Hypothalamus (tissue), 51 donors: ENCODE results near the gene MESD.
A peak's percentile ranks its signal among the peaks of the same experiment; 100 is the strongest.

Experiments
- DNase-seq, 51 donors: peaks; one replicate each; lab custom pipeline; 2025; lab: John Stamatoyannopoulos, UW

The MESD gene

DNA sequence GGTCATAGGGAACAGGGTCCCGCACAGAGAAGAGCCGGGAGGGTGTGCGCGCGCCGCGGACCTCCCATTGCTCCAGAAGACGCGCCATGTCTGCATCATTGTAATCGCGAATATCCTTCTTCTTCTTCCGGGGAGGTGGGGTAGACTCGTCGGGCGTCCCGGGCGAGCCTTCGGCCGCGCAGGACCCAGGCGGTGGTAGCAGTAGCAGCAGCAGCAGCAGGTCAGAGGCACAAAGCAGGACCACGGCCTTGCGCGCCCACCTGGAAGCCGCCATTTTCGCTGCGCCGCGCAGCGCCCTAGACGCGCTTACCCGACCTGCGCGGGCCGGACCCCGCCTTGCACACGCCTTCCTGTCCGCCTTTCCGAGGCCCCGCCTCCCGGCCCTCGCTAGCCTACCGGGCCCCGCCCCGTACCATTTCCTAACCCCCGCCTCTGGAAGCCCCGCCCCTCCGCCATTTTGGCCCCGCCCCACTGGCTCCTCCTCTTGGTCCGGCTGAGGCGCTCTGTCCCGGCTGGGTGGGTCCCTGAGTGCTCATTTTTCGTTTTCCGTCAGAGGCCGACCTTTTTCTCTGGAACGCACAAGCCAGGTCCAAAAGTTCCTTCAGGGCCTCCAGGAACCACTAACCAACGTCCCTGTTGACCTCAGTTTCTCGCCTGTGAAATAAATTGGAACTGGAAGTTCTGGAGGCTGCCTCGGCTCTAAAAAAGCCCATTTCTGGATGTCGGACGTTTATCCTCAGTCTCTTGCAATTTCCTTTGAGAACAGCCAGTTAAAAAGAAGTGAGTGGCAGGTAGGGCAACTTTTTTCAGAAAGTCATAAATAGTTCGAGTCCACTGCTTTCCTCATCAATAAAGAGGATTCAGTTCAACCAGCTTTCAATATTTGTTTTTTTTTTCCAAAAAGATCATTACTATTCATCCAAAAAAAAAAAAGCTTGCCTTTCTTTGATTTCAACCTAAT is at the start of gene MESD:
Gene MESD, minus strand, starts transcription at position 302 of the 961 bp plus-strand sequence. Its CDS starts 28 bp downstream, at position 274.
- peak; percentile 71 to 99 (median 94) for DNase-seq

DNA sequence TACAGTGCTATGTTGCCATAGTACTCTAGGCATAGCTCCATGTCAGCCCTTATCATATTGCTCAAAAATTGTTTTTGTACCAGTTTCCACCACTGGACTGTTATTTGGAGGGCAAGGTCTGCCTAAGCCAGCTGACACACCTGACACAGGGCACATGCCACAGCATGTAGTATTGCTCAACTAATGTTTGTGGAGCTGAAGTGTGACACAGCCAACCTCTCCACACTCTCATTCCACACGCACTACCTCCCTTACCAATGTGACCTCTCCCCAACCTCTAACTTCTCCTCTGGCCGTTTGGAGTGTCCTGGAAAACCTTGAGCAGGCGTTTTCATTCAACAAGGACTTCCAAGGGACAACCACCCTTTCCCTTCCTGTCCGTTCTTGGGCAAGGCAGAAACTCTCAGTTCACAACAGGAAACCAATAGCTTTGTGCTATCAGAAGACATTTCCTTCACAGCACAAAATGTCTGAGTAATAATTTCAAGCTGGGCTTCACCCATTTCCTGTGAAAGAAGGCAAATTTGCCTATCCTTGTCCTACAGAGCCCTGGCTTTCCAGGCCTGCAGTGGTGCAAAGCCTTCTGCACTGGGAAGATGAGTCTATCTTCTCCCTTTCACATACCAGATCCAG is 49.5 kb upstream of the MESD start:
- no peak for DNase-seq

DNA sequence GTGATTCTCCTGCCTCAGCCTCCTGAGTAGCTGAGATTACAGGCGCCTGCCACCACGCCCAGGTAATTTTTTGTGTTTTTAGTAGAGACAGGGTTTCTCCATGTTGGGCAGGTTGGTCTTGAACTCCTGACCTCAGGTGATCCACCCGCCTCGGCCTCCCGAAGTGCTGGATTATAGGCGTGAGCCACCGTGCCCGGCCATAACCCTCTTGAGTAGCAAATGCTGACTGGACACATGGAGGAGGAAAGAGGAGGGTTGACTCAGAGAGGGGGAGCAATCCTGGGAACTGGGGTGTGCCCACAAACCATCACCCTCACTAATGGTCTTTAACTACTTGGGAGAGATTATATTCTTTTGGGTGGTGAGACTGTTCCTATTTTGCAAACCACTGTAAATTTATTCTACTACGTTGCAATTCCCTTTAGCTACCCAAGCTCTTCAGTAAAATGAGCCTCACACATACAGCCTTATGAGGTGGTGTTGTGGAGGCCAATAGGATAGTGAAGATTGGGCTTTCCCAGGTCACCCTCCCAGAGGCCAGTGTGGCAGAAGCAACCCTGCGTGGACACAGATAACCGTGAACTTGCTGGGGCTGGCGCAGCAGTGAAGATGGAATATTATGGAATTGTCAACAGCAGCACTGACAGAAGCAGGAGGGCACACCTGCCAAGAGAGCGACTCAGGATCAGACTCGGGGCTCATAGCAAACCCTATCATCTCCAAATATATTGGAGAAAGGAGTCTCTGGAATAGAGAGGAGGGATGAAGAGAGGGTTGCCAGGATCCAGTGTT is 48.5 kb upstream of the MESD start:
- no peak for DNase-seq

DNA sequence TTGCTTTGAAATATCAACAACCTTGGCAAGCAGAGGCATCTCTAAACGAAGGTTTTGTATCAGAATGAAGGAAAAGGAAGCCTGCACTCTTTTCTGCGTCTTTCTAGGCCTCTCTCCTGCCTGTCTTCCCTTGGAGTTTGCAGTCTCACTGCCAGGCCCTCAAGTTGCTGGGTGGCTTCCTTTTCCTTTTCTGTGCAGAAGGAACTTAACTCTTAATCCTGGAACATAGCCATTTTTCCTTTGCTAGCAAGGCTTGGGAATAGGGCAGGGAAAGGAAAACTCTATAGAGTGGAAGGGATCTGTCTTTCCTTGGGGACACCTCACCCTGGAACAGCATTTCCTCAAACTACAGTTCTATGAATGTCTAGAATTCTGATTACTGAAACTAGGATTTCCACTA is 43.9 kb upstream of the MESD start:
- no peak for DNase-seq

DNA sequence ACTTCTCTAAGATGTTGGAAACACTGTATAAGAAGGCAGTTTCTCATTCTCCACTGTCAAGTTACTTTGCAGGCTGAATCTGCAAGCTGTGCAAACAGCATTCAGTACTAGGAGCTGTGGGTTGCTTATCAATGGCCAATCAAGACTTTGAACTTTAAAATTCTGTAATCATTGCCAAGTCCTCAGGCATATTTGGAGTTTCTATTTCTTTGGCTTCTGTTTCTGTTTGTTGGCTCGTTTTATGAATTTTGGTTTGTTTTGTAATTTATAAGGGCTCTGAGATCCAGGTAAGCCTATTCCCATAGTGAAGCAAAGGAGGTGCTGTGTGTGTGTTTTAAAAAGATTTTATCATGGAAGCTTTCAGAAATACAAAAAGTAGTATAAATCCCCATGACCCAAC is 43.2 kb upstream of the MESD start:
- no peak for DNase-seq

DNA sequence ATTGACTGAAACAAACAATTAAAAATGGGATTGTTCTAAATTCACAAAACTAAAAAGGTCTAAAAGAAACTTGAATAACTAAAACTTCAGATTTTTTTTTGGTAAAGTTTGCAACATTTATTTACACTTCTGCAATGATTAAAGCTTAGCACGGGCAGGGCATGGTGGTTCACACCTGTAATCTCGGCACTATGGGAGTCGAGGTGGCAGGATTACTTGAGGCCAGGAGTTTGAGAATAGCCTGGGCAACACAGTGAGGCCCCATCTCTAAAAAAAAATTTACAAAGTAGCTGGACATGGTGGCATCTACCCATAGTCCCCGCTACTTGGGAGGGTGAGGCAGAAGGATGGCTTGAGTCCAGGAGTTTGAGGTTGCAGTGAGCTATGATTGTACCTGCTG is 42.7 kb upstream of the MESD start:
- DNase-seq = no peak

DNA sequence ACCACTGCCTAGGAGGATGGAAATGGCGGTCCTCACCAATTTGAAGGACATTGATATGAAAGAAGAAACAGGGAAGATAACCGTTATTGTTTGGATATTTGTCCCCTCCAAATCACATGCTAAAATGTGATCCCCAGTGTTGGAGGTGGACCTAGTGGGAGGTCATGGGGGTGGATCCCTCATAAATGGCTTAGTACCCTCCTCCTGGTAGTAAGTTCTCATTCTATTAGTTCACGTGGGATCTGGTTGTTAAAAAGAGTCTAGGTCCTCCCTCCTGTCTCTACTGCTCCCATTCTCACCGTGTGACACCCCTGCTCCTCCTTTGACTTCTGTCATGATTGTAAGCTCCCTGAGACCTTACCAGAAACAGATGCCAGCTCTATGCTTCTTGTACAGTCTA is 41.6 kb upstream of the MESD start:
- no peak for DNase-seq

DNA sequence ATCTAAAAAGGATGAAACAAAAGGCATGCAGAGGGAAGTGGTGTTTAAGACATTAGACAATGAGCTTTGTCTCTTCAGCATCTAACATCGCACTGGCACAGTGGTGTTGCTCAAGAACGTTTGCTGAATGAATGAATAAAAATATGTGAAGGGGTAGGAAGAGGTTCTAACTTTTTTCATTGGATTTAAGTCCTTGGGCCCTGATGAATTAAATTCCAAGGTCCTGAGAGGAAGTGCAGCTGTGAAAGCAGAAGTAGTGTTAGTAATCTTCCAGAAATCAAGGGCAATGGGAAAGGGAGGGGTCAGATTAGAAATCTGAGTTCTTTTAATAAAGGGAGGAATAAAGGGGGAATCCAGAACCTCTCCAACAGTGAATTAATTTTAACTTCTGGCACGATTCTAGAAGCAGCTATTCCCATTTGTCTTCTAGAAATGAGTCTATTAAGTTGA is 40.7 kb upstream of the MESD start:
- DNase-seq = no peak

DNA sequence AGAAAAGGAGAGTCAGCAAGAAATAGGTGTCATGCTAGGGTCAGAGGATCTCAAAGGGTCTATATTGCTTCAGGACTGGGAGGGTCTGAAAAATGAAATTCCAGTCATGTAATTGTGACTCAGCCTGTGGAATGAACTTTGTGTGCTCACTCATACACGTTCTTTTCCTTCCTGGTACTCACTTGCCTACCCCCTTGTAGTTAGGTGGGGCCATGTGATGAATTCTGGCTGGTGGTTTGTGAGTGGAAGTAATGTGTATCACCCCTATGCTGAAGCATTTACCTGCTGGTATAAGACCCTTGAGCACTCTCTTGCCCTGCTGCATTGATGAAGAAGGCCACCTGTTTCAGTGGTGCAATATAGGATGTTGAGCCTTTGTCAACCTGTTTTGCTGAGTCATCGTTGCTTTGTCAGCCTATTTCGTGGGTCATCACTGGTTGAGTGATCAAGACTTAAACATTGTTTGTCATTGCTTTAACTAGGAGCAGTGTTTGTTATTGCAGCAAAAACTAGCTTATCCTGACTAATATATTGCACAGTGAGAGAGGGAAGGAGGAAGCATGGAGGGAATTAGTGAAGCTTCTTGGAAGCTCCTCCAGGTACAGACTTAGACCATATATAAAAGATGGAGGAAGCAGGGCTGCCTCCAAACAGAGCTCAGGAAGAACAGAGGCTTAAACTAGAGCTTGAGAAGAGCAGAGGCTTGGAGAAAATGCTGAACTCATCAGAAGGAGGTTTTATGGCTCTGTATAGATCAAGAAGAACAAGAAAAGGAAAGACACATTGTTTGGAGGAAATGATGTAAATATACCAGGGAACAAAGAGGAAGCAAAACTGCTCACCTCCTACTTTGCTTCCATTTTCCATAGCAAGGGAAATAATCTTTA is 40.0 kb upstream of the MESD start:
- DNase-seq = no peak

DNA sequence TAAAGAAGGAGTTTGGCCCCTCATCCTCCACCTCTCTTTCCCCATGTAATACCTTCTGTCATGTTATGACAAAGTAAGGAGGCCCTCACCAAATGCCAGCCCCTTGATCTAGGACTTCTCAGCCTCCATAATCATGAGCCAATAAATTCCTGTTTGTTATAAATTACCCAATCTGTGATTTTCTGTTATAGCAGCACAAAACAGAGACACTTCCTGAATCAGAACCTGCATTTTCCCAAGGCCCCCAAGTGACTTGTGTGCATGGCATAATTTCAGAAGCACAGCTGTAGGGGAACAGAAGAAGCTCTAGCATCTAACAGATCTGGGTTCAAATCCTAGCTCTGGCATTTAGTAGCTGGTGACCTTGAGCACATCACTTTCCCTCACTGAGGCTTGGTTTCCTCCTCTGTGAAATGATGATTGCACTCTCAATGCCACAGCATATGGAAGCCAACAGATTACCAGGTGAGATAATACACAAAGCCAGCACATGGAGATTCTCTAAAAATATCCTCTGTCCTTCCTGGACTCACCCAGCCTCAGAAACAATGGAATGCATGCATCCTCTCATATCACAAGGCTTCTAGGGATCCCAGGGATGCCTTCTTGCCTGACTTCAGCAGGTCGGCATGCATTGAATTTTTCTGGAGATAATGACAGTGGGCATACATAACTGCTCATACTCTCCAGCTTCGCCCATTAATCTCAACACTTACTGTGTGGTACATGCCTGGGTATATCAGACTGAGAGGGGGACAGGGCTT is 37.4 kb upstream of the MESD start:
- DNase-seq = no peak

DNA sequence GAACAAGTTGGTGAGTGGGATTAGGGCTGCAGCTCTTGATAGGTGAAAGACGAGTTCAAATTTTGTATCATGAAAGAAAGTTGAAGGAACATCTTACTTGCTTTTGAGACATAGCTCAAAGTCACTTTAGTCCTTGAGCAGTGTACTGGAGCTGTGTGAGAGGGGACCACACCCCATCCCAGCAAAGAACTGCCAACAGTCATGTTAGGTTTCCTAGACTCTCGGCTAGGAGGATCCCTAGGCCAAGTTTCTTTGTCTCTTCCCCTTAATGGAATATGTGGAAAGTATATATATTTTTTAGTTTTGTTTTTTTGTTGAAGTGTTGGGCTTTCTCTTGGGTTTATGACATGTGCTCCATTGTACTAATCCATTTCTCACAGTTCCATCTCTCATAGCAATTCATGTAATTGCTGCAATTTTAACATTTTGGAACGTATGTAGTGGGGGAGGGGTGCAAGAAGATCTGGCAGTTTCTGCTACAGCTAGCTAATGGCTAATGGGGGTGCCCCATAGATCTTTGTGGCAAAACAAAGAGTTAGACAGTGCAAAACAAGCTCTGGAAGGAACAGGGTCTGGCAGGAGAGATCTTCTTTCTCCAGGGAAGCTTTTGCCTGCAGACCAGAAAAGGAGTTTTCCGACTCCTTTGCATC is 36.2 kb upstream of the MESD start:
- no peak for DNase-seq

DNA sequence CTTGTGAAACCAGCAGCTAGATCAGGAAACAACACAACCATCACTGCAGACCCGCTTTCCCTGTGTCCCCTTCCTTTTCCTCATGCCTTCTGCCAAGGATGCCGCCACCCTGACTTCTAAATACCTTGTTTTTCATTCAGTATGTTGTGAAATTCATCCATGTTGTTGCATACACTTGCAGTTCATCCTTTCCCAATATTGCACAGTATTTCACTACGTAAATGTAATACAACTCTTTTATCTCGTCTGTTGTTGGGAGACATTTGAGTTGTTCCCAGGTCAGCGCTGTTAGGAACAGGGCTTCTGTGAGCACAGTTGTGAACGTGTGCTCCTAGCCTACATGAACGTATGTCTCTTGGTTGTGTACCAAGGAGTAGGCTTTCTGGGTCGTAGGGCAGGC is 35.3 kb upstream of the MESD start:
- no peak for DNase-seq

DNA sequence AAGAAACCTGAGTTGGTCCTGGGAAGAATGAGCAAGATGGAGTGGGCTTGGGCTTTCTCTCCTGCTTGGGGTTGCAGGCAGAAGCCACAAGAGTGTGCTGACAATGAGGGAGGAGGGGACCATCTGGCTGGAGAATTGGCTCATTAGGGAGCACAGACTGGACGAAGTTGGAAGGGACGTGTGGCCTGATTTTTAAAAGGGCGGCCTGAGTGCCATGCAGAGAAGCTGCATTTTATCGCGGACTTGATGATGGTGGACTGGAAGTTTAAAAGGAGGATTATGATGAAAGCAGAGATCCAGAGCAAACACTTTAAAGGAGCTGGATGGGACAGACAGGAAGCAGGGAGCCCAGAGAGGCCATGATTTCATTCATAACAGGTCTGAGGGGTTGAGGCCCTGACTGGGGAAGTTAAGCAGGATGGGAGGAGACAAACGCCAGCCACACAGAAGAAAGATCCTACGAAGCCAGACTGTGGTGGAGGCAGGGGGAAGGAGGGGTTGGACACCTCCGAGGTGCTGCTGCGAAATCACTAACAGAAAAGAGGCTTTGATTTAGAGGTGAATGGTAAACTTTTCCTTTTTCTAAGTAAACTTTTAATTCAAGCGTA is 34.8 kb upstream of the MESD start:
- no peak for DNase-seq

DNA sequence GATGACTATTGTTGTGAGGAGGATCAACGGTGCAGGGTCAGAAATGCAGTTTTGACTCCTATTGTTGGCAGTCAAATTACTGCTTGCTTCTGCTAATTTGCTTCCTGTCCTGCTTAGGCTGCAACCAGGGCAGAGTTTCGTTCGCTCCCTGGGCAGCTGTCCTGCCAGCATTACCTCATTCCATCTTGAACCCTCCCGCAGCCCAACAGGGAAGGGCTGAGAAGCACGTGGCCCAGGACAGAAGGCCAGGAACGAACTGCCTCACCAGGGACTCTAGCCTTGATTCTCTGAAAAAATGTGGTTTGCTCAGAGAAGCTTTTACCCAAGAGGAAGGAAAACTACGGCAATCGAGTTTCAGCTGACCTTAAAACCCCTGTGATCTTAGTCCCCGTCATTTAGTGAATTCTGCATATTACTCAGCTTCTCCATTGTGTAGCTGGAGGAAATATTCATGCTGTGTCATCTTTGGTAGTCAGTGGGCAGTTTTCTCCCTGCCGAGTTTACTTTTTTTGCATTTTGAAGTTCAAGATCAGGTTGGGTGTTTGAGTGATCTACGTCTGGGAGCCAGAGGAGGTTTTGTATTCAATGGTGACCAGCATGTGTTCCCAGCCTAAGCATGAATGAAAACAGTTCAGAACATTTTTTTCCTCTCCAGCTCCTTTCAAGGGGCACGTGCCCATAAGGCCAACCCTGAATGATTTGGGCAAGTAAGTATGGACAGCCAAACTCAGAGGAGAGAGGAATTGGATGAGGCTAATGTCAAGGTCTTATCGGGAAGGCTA is 34.1 kb upstream of the MESD start:
- DNase-seq = peak in 40 of 51 donors; percentile 8 to 76 (median 44)

DNA sequence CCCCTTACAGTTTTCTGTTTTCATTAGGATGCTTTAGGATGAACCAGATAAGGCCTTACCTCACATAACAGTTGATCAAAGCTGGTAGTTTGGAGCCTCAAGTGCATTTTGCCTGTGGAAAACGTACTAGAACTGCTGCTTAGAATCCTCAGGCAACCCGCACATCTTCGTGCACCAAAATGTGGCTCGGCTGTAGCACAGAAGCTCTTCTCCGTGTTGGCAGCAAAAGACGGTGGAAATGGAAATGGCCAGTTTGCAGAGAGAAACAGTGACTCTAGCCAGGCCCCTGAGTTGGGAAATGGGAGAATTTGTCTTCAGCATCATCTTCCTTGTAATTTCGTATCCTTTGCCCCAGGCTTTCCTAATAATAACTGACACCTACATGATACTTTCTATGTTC is 31.7 kb upstream of the MESD start:
- DNase-seq = no peak

DNA sequence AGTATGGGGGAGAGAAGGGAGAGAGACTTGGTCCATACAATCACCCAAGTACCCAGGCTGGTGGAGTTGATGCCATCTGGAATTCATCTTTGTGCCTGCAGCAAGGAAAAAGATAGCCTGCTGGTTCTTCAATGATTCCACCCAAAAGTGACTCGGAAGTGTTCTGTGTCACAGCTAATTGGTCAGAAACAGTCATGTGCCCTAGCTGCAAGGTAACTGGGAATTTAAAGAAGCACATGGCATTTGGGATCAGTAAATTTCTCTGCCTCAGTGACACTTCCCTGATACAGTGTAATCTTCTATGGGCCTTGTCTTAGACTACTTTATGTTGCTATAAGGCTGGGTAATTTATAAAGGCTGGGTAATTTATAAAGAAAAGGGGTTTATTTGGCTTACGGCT is 28.6 kb upstream of the MESD start:
- DNase-seq = no peak

DNA sequence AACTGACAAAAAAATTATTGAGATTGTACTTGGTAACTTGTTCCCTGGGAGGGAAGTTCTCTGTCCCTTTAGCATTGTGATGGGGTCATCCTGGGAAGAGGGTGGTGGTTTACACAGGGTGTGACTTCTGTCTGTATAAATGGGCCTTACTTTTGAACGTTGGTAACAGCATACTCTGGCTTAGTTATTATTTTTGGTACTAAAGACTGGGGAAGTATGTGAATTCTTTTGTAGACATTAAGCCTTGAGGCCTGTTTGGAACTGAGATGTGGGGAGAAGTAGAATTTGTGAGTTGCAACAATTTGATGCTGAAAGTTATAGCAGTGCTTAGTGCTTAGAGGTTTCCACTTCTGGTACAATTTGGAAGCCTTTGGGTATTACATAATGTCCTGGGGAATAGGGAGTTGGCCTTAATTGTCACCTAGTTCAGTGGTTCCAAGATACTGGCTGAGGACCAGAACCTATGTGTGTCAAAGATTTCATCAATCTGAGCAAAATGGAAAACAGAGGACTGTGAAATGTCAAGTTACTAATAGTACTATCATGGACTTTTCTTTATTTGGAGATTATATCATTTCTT is 27.0 kb upstream of the MESD start:
- DNase-seq = no peak
